ENCODE measurements around the gene SOCS7. TPM values are rescaled to one million over a fixed set of nuclear protein-coding genes. Genes with fewer than 3 reads are reported as not detected.

The SOCS7 gene
- total RNA-seq, 4 donors from 2014 or later = 5.9 to 21.8 (median 15.0) TPM

DNA sequence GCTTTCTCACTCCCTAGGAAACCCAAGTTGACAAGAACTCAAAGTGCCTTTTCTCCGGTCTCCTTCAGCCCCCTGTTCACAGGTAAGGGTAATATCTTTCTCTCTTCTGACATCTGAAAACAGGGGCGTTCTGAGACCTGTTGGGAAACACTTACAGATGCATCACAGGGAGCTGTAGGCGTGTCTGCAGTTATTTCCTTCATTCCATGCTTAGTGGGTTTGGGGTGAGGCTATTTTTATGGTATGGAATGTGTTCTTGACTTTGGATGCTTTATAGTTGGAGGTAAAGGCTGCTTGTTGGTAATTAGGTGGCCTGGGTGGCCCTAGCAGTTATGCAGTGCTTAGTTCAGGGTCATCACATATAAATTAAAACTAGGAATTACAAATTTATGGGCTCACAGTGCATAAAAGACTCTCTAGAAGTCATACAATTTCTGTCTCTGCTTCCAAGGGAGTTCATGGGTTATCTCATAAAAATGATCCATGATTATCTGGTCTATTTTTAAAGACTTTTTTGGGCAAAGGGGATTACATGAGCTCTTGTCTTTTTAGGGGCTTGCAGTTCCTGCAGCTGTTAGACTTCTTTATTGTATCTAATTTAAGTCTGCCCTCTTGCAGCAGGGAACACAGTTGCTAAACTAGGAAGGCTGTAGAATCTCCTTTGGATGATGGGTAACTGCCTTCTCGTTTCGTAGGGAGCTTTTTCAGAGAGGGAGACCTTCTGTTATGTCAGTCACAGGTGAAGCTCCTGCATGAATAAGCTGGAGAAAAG, 10.2 kb downstream of the SOCS7 start:
- Histone ChIP-seq H3K9me3 (no peaks in the 10 kb centered on the region), H3K36me3 (peaks cover 0 to 54% (median 0%) of the 10 kb centered on the region in 3 donors), H3K27me3 (no peaks in the 10 kb centered on the region), H3K27ac (no peak overlapping the region), H3K4me3 (no peak overlapping the region), H3K4me1 (peaks cover 5 to 46% (median 11%) of the 10 kb centered on the region in 3 donors)
- no peak for DNase-seq
- WGBS, 2 donors = 72 to 80% methylated on average over 5 of the region's 5 CpGs
- TF ChIP-seq, protein P1, sequence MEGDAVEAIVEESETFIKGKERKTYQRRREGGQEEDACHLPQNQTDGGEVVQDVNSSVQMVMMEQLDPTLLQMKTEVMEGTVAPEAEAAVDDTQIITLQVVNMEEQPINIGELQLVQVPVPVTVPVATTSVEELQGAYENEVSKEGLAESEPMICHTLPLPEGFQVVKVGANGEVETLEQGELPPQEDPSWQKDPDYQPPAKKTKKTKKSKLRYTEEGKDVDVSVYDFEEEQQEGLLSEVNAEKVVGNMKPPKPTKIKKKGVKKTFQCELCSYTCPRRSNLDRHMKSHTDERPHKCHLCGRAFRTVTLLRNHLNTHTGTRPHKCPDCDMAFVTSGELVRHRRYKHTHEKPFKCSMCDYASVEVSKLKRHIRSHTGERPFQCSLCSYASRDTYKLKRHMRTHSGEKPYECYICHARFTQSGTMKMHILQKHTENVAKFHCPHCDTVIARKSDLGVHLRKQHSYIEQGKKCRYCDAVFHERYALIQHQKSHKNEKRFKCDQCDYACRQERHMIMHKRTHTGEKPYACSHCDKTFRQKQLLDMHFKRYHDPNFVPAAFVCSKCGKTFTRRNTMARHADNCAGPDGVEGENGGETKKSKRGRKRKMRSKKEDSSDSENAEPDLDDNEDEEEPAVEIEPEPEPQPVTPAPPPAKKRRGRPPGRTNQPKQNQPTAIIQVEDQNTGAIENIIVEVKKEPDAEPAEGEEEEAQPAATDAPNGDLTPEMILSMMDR (IDR thresholded peaks at IDR 0.05) = no peak
- TF ChIP-seq POLR2A (IDR thresholded peaks at IDR 0.05) = no peak
- intact Hi-C loops (cut with DNase I) = no loop called here

DNA sequence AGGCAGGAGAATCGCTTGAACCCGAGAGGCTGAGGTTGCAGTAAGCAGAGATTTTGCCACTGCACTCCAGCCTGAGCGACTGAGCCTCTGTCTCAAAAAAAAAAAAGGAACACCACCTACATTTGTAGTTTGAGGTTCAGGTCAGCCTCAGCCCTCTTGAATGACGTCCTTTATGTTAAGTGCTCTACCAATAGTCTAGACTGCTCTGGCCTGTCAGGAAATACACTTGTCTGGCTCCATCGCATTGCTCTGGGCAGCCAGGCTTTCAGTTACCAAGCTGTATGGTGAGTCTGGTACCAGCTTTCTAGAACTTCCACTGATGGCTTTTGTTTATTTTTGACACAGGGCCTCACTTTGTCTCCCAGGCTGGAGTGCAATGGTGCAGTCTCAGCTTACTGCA, 11.4 kb downstream of the SOCS7 start:
- no peak overlapping the region for H3K4me3 ChIP-seq
- H3K4me1 ChIP-seq = peaks cover 5 to 35% (median 7%) of the 10 kb centered on the region in 3 donors
- intact Hi-C loops (cut with DNase I) = no loop called here
- 91 to 96% methylated on average over 5 of the region's 5 CpGs for WGBS, 2 donors
- H3K9me3 ChIP-seq = no peaks in the 10 kb centered on the region
- H3K36me3 ChIP-seq = peaks cover 5 to 65% (median 5%) of the 10 kb centered on the region in 3 donors
- H3K27ac ChIP-seq = no peak overlapping the region
- no peak for DNase-seq
- no peak for TF ChIP-seq POLR2A (IDR thresholded peaks at IDR 0.05)
- no peaks in the 10 kb centered on the region for H3K27me3 ChIP-seq

- H3K27me3 ChIP-seq = no peaks in the 10 kb centered on the region
- no peak for DNase-seq
- TF ChIP-seq POLR2A (IDR thresholded peaks at IDR 0.05) = no peak
- TF ChIP-seq, protein P1 (IDR thresholded peaks at IDR 0.05) = no peak
- peaks cover 0 to 17% (median 0%) of the 10 kb centered on the region in 3 donors for H3K4me1 ChIP-seq
- H3K4me3 ChIP-seq = no peak overlapping the region
- 91 to 92% methylated on average over 6 to 8 of the region's 8 CpGs for WGBS, 2 donors
- H3K36me3 ChIP-seq = peaks cover 6 to 83% (median 16%) of the 10 kb centered on the region in 3 donors
- no peak overlapping the region for H3K27ac ChIP-seq
- no peaks in the 10 kb centered on the region for H3K9me3 ChIP-seq
- intact Hi-C loops (cut with DNase I) = no loop called here
These were observed 13.1 kb downstream of the SOCS7 start for GRCh38 chr17:38364741-38365140.

DNA sequence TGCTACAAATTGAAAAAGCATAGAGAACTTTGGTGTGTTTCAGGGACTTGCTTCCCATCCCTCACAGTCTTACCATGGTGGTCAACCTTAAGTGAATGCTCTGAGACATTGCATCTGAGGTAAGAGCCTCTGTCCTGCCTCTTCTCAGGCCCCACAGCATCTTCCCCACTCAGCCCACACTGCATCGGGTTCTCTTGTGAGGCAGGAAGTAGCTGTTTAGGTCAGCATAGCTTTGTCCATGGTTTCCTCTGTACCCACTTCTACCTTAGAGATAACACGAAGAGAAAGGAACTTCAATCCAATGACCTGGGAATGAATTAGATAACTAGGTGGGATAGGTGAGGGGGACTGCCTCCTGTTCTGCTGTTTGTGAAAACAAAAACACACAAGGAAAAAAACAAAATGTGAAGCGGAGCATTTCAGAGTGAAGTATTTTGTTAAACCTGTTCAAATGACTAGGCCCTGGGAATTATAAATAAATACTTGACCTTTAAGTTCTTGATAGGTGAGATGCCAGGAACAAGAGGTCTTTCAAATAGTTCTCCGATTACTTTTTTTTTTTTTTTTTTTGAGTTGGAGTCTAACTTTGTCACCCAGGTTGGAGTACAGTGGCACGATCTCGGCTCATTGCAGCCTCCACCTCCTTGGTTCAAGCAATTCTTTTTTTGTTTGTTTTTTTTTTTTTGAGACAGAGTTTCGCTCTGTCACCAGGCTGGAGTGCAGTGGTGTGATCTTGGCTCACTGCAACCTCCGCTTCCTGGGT, 17.7 kb downstream of the SOCS7 start:
- Histone ChIP-seq H3K36me3 (peaks cover 6 to 99% (median 16%) of the 10 kb centered on the region in 3 donors), H3K27me3 (no peaks in the 10 kb centered on the region), H3K4me1 (no peaks in the 10 kb centered on the region), H3K27ac (no peak overlapping the region), H3K9me3 (no peaks in the 10 kb centered on the region), H3K4me3 (no peak overlapping the region)
- 96 to 97% methylated on average over 6 to 8 of the region's 8 CpGs for WGBS, 2 donors
- DNase-seq = no peak
- TF ChIP-seq, protein P1 (IDR thresholded peaks at IDR 0.05) = no peak
- no peak for TF ChIP-seq POLR2A (IDR thresholded peaks at IDR 0.05)
- intact Hi-C loops (cut with DNase I) = no loop called here

- intact Hi-C loops (cut with DNase I) = no loop called here
- Histone ChIP-seq H3K9me3 (no peaks in the 10 kb centered on the region), H3K36me3 (peaks cover 0 to 66% (median 7%) of the 10 kb centered on the region in 3 donors), H3K27me3 (no peaks in the 10 kb centered on the region), H3K4me3 (no peak overlapping the region), H3K27ac (peak overlapping the region in 2 of 4 donors; percentile 51 to 55), H3K4me1 (peaks cover 0 to 18% (median 0%) of the 10 kb centered on the region in 3 donors)
- no peak for DNase-seq
- WGBS, 2 donors = 65% methylated on average over 1 of the region's 1 CpG; no CpG with 5 or more reads in 1 of the 2 donors
- TF ChIP-seq, protein P1 (IDR thresholded peaks at IDR 0.05) = no peak
- no peak for TF ChIP-seq POLR2A (IDR thresholded peaks at IDR 0.05)
These were observed 27.8 kb downstream of the SOCS7 start for GRCh38 chr17:38379448-38379847.
